HG02884 (cell line): ENCODE data around the gene BCL3.

Experiments
- ATAC-seq: cut with Tn5 transposase; IDR thresholded peaks from one replicate; pipeline ENCODE4 v1.9.1; 2021; ENCODE audit warnings: mild to moderate bottlenecking, moderate library complexity; ENCODE audit not compliant: unreplicated experiment

Gene BCL3

DNA sequence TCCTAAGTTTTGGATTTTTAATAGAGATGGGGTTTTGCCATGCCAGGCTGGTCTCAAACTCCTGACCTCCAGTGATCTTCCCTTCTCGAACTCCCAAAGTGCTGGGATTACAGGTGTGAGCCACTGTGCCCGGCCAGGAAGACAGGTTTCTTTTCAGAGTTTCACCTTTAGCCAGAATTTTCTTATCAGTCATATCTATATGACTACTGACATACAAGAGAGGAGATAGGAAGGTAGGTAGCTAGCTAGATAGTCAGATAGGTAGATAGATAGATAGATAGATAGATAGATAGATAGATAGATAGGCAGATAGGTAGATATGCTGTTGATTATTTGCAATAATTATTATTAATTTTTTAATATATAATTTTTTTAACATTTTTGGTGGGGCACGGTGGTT lies 36.8 kb downstream of the BCL3 start:
- ATAC-seq: no peak

DNA sequence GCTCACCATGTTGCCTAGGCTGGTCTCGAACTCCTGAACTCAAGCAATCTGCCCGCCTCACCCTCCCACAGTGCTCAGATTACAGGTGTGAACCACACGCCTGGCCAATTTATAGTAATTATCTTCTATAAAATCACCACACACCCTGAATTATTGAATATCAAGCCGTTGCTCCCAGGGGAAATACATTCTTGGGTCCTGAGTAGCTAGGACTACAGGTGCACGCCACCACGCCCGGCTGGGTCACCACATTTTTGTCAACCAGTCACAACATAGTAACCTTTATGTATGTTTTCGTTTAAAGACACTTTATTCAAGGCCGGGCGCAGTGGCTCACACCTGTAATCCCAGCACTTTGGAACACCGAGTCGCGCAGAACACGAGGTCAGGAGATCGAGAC lies 37.5 kb downstream of the BCL3 start:
- no peak for ATAC-seq

DNA sequence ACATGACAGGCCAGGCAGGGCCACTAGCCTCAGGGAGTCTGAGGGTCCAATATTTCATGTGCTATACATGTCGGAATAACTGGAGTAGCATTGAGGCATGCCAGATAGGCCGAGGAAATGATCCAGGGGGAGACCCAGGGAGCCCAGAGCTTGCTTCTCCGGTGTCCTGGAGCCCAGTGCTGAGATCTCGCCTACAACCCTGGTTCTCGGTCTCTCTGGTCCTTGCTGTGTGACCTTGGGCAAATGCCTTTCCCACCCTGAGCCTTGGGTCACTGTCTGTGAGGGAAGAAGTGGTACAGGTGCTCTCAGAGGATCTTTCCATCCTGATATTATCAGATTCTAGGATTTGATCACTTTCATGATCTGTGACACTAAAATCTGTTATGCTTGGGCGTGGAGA lies 40.5 kb downstream of the BCL3 start:
- ATAC-seq: no peak

DNA sequence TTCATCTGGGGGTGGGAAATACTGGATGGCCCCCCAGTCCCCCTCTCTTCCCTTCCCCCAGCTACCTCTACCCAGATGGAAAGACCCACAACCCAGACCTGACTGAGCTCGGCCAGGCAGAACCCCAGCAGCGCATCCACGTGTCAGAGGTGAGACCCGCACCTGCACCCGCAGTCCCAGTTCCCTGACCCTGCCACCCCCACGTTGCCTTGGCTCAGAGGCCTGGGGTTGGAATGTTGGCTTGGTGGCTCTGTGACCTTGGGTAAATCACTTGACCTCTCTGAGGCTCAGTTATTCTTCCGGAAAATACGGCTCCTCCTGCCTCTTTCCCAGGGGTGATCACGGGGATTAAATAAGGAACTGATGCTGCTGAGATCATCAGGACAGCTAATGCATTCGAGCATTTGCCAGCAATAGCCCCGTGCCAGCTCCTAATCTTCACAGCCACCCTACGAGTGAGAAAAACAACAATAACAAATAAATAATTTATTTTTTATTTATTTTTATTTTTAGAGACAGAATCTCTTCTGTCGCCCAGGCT lies 41.5 kb downstream of the BCL3 start:
- ATAC-seq: no peak

DNA sequence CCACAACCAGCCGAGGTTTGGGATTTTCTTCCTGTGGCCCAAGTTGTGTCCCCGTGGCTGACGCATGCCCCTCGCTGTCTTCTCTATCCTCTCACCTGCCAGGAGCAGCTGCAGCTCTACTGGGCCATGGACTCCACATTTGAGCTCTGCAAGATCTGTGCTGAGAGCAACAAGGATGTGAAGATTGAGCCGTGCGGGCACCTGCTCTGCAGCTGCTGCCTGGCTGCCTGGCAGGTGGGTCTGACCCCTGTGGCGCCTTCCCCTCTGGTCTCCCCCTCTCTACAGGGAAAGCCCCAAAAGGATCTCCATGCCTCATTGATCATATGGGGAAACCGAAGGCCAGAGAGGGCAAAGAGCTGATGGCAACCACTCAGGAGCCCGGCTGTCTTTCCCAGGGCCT lies 43.8 kb downstream of the BCL3 start:
- ATAC-seq: no peak

DNA sequence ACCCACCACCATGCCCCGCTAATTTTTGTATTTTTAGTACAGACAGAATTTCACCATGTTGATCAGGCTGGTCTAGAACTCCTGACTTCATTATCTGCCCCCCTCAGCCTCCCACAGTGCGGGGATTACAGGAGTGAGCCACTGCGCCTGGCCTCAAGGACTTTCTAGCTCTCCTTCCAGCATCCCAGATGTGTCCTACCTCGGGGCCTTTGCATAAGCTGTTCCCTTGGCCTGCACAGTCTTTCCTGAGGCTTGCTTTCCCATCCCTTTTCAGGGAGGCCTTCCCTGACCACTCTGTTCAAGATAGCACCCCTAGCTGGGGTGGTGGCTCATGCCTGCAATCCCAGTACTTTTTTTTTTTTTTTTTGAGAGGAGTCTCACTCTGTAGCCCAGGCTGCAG lies 46.1 kb downstream of the BCL3 start:
- ATAC-seq: no peak

DNA sequence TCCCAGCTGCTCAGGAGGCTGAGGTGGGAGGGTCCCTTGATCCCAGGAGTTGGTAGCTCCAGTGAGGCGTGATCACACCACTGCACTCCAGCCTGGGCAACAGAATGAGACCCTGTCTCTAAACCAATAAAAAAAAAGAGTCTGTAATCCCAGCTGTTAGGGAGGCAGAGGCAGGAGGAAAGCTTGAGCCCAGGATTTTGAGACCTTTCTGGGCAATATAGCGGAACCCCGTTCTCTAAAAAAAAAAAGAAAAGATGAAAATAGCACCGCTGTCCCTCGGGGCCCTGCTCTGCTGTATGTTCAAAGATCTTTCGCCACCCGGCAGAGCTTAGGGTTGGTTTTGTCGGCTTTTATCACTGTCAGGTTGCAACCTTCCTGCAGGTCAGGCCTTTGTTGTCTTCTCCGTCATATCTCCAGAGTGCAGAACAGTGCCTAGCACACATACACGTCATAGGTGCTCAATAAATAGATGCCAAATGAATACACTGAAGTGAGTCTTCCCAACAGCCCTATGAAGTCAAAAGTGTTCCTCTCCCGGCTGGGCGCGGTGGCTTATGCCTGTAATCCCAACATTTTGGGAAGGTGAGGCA lies 47.0 kb downstream of the BCL3 start:
- ATAC-seq: no peak

DNA sequence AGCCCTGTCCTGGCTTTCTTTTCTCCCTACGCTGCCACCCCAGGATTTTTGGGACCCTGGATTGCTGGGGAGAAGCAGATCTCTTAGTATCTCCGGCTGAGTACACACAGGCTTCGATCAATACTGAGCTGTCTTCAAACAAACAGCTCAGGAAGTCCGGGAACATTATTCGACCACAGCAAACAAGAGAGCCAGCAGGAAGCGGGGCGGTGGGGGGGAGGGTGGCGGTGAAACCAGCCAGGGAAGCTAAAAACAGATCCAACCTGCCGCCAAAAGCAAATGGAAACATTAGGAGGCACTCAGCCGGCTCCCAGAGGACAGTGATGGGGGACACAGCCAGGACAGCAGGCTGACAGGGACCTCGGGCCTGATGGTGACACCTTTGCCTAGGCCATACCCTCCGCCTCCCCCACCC lies 48.2 kb downstream of the BCL3 start:
- no peak for ATAC-seq

DNA sequence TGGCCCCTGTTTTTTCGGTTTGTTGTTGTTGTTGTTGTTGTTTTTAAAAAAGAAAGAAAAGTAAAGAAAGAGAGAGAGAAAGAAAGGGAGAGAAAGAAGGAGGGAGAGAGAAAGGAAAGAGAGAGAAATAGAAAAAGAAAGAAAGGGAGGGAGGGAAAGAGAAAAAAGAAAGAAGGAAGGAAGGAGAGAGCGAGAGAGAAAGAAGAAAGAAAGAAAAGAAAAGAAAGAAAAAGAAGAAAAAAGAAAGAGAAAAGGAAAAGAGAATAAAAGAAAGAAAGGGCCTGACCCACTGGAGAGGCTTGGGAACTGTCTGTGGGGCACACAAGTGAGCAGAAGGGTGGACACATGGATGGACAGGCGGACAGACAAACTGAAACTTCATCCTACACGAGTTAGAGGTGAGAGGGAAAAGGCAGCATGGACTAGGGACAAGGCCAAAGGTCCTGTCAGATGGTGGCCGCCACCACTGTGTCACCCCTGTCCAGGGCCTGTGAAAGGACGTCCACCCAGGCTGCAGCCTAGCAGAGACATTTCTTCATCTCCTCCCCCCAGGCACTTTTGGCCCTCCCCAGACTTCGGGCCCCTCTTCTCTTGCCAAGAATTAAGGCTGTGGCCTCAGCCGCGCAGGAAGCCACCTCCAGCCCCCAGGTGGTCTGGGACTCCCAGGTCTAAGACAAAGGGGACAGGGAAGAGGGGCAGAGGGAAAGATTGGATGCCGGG lies 51.3 kb downstream of the BCL3 start:
- ATAC-seq: no peak

DNA sequence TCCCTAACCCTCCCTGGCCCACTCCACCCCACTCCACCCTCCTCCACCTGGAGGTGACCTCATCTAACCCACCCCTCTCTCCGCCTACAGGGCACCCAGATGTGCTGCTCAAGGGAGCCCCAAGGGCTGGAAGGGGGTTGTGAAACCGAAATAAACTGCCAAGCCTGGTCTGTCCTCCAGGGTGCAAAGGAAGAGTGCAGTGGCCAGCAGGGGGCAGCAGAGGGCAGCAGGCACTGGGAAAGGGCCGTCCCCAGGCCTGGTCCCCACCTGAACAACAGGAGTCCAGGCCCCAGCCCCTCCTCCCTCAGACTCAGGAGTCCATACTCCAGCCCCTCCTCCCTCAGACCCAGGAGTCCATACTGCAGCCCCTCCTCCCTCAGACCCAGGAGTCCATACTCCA lies 52.0 kb downstream of the BCL3 start:
- ATAC-seq: peak; percentile 55

DNA sequence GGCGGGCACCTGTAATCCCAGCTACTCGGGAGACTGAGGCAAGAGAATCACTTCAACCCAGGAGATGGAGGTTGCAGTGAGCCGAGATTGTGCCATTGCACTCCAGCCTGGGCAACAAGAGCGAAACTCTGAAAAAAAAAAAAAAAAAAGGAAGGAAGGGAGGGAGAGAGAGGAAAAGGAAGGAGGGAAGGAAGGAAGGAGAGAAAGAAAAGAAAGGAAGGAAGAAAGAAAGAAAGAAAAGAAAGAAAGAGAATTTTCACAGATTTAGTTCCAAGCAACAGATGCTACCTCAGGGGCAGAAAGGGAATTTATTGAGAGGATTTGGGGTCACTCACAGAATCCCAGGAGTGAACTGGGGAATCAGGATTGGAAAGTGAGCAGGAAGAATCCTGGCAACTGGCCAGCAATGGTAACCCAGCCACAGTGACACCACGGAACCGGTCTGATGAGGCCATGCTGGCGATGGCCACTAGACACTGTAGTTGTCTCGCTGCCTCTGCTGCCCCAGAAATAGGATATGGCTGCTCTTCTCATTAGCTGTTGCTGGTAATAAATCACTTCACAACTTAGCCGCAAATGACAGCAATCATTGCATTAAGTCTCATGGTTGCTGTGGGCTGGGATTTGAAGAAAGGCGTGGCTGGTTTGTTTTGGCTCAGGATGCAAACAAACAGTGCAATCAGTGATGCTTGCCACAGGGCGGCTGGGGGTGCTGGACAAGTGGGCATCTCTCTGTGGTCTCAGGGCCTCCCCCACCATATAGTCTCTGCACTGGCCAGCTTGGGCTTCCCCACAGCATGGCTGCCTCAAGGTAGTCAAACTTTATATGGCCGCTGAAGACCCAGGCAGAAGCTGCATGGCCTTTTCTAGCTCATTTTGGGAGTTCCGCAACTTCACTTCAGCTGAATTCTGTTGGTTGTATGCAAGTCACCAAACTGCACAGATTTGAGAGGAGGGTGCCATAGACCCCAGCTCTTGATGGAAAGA lies 55.2 kb downstream of the BCL3 start:
- no peak for ATAC-seq

DNA sequence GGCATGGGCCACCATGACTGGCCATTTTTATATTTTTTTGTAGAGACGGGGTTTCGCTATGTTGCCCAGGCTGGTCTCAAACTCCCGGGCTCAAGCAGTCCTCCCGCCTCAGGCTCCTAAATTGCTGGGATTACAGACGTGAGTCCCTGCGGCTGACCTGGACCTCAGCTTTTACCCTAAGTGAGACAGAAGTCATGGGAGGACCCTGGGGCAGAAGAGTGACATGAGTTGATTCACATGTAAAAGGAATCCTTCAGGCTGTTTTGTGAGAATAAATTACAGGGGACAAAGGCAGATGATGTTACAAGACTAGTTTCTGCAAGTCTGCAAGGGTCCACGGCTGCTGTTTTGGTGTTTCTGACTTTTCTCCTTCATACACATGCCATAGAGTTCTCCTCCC lies 57.8 kb downstream of the BCL3 start:
- no peak for ATAC-seq

DNA sequence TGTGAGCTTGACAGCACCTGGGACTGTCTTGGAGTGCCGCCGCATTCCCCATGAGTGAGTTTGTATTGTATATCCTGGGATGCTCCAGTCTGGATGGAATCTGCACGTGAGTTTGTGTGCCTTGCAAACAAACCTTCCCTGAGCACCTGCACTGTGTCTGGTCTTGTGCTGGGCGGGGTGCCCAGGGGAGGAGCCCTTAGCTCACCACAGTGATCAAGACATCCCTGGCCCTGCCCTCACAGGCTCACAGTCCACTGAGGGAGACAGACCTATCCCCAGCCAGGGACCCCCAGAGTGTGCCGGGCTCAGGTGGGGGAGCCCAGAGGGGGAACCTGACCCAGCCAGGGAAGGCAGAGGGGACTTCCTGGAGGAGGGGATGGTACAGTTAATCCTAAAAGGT lies 58.7 kb downstream of the BCL3 start:
- ATAC-seq: no peak

DNA sequence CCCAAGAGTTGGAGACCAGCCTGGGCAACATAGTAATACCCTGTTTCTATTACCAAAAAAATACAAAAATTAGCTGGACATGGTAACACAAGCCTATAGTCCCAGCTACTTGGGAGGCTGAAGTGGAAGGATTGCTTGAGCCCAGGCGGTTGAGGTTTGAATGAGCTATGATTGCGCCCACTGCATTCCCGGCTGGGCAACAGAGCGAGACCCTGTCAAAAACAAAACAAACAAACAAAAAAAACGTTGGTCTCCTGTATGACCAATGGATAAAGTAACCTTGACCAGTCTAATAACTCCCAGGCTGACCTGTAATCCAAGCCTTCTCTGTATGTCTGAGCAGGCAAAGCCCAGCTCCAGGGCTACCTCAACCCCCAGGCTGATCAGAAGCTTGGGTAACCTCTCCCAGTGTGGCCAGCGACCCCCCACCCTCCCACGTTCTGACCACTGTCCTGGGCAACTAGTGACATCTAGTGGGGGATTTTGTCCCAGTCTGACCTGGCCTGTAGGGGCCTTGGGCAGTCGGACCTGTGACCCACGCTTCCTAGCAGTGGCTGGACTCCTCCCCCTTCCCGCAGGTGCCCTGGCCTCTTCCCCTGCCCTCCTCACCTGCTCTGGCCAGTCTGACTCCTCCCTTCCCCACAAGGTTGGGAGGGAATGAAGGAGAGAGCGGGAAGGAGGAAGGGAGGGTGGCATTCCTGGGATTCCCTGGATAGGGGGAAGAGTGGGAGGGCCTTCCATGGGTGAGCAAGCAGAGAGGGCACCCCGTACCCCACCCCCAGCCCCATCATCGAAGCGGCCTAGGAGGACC lies 59.3 kb downstream of the BCL3 start:
- ATAC-seq: no peak

DNA sequence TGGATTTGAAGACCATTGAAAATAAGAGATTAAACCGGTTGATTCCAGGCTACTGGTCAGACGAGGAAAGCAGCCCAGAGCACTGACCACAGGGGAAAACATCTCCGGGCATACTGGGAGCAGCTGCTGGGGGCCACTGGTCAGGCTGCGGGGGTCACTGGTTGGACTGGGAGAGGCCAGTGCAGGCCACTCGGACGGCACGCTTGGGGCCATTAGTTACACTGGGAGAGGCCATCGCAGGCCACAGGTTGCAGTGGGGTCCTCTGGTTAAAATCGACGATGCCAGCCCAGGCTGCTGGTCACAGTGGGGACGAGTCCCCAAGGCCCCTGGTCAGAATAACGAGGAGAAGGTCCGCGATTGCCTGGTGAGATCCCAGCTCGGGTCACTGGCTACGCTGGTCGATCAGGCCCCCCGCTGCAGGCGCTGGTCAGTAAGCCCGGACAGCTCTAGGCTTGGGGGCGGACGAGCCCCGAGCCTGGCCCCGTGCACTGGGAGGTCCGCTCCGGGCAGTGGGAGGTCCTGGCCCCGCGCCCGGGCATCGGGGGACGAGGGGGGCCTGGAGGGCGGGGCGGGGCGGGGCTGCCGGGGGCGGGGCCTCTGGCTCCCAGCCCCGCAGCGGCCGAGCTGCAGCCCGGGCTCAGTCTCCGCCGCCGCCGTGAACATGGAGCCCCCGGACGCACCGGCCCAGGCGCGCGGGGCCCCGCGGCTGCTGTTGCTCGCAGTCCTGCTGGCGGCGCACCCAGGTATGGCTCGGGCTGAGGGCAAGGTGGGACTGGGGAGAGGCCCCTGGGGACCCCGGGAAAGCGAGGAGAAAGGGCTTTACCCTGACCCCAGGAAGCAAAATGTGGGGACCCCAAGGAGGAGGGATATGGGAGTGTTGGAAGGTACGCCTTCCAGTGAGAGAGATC lies 60.2 kb downstream of the BCL3 start, which contains the start of gene BCAM:
BCAM (plus strand) TSS at position 641 of the 909 bp plus-strand sequence; CDS start at position 663, 22 bp downstream.
- no peak for ATAC-seq
